Measurements from ENCODE around the gene PLA2G3. TPM values are rescaled to one million over a fixed set of nuclear protein-coding genes. Genes with fewer than 3 reads are reported as not detected.

The PLA2G3 gene
- total and polyA plus RNA-seq, 2 of the 8 experiments (the other 6 are each of a cell fraction or from before 2014, with no cell fraction given), result 18.1 to 25.9 TPM

DNA sequence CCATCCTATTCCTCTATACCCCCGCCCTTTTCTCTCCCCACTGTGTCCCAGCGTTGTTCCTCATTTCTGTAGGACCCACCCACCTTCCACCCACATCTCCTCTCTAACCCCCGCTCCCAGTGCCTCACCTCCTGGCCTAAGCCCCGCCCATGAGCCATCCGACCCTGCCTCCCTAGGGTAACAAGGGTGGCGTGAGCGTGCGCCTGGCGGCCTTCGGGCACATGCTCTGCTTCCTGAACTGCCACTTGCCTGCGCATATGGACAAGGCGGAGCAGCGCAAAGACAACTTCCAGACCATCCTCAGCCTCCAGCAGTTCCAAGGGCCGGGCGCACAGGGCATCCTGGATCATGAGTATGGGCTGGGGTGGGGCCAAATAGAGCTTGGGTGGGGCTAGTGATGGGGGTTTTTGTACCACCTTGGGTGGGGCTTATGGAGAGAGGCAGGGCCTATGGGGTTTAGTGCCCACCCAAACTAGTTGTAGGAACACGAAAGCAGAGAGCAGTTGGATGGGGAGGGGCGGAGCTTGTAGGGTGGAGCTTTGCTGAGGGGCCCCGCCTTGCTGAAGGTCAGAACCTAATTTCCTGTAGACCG, 13.0 kb downstream of the PLA2G3 start:
- H2BK12ac ChIP-seq (ENCODE audit: low read depth, low read length), result peak overlapping the region; percentile 87; the same call in 1 of the 2 replicates
- H3K23ac ChIP-seq (ENCODE audit: insufficient read length), result no peak overlapping the region
- no peak overlapping the region for H3K56ac ChIP-seq (replicated peaks; ENCODE audit: insufficient read length, low read depth, low read length)
- no peak overlapping the region for H2AK5ac ChIP-seq (ENCODE audit: low read depth, low read length)
- peak overlapping the region in 2 of 4 experiments; percentile 2 to 6; a peak in 2 of 8 replicates for H3K4me3 ChIP-seq (ENCODE audit: extremely low read depth in 1 of 4, insufficient read depth in 2 of 4, low read depth in 3 of 4, low read length in 4 of 4)
- no peak overlapping the region for H3K4ac ChIP-seq (replicated peaks; ENCODE audit: insufficient read length, low read depth, low read length)
- no peak overlapping the region for H2BK20ac ChIP-seq (ENCODE audit: low read length)
- no peak overlapping the region for H3K27ac ChIP-seq (ENCODE audit: low read depth, low read length)
- no peak overlapping the region for H3K9ac ChIP-seq (replicated peaks in 1 of 4; ENCODE audit: extremely low read depth in 1 of 4, low read depth in 3 of 4, low read length in 3 of 4)
- no peaks in the 10 kb centered on the region for H3K79me1 ChIP-seq (ENCODE audit: low read depth, low read length)
- no peaks in the 10 kb centered on the region; the same call in 1 of the 2 replicates for H3K23me2 ChIP-seq (ENCODE audit: low read depth, low read length)
- 72 to 100% methylated on average over 1 to 11 of the region's 19 CpGs for WGBS, 2 experiments (ENCODE audit: extremely low coverage in 1 of 2, insufficient coverage in 1 of 2, insufficient read length in 1 of 2, insufficient replicate concordance in 2 of 2, low coverage in 1 of 2, low lambda C conversion rate in 2 of 2, missing lambda C conversion rate in 1 of 2)
- H2AFZ ChIP-seq (ENCODE audit: low read length), result no peak overlapping the region
- ChIA-PET POLR2A (ENCODE audit: partially characterized antibody) (interaction anchor here (0.6 to 1.5 kb wide), 4 partner anchors 15 to 29 kb away, joined by 3 to 4 read pairs (median 4); no protein-coding TSS in a partner anchor), CTCF (ENCODE audit: partially characterized antibody) (interaction anchor here (0.8 to 2.7 kb wide), 9 partner anchors 8 to 236 kb away, joined by 3 to 23 read pairs (median 5); partner anchors contain the start of genes PLA2G3 and SELENOM)
- H3K14ac ChIP-seq (ENCODE audit: insufficient read length), result no peak overlapping the region
- no peaks in the 10 kb centered on the region for H3K36me3 ChIP-seq (ENCODE audit: control insufficient read depth in 2 of 4, insufficient read depth in 4 of 4, low read length in 3 of 4)
- no peaks in the 10 kb centered on the region for H3K9me3 ChIP-seq (ENCODE audit: insufficient read depth in 2 of 2, low read depth in 1 of 2, low read length in 1 of 2)
- H2BK5ac ChIP-seq (ENCODE audit: low read depth, low read length), result peak overlapping the region; percentile 84; the same call in 1 of the 2 replicates
- no peaks in the 10 kb centered on the region for H4K20me1 ChIP-seq (replicated peaks in 1 of 2; ENCODE audit: control insufficient read depth in 1 of 2, insufficient read depth in 2 of 2, low read length in 2 of 2)
- no peak overlapping the region for H2BK120ac ChIP-seq (replicated peaks; ENCODE audit: low read depth, low read length)
- no peak overlapping the region for H4K8ac ChIP-seq (ENCODE audit: extremely low read depth, insufficient read depth, low read length)
- H3K79me2 ChIP-seq (ENCODE audit: control insufficient read depth in 1 of 2, insufficient read depth in 2 of 2, low read length in 2 of 2), result no peaks in the 10 kb centered on the region
- no peak overlapping the region for H4K91ac ChIP-seq (replicated peaks; ENCODE audit: insufficient read length, low read length)
- peak overlapping the region; percentile 30 to 57; a peak in 3 of 4 replicates for H3K4me2 ChIP-seq (ENCODE audit: insufficient read depth in 1 of 2, low read depth in 2 of 2, low read length in 2 of 2)
- peak in 1 of 2 experiments; percentile 71 for DNase-seq (ENCODE audit: low read depth in 1 of 2, low spot score in 2 of 2)
- no peaks in the 10 kb centered on the region for H3K27me3 ChIP-seq (replicated peaks in 1 of 4; ENCODE audit: control insufficient read depth in 3 of 4, extremely low read depth in 1 of 4, insufficient read depth in 3 of 4, low read length in 3 of 4)
- H3K18ac ChIP-seq (ENCODE audit: extremely low read depth, low read length), result peak overlapping the region; percentile 93
- peak overlapping the region; percentile 97 for H2BK15ac ChIP-seq (ENCODE audit: low read length)
- TF ChIP-seq, protein P1, sequence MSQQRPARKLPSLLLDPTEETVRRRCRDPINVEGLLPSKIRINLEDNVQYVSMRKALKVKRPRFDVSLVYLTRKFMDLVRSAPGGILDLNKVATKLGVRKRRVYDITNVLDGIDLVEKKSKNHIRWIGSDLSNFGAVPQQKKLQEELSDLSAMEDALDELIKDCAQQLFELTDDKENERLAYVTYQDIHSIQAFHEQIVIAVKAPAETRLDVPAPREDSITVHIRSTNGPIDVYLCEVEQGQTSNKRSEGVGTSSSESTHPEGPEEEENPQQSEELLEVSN (IDR thresholded peaks at IDR 0.05), result peak; percentile 58
- no peak for TF ChIP-seq CHD1 (IDR thresholded peaks at IDR 0.05; ENCODE audit: low read depth, low read length)
- no peak for TF ChIP-seq JUND (IDR thresholded peaks at IDR 0.05; ENCODE audit: low read length)
- TF ChIP-seq, protein P2, sequence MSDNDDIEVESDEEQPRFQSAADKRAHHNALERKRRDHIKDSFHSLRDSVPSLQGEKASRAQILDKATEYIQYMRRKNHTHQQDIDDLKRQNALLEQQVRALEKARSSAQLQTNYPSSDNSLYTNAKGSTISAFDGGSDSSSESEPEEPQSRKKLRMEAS (IDR thresholded peaks at IDR 0.05), result peak; percentile 90
- no peak for TF ChIP-seq GABPA (IDR thresholded peaks at IDR 0.05; ENCODE audit: borderline replicate concordance, insufficient read depth, low read length)
- no peak overlapping the region for H4K5ac ChIP-seq (ENCODE audit: insufficient read length, low read depth, low read length)
- peaks cover 0 to 29% (median 12%) of the 10 kb centered on the region in 4 experiments; a peak in 6 of 7 replicates for H3K4me1 ChIP-seq (replicated peaks in 1 of 4; ENCODE audit: control insufficient read depth in 3 of 4, insufficient read depth in 4 of 4, low read length in 3 of 4)
- no peak for FAIRE-seq

Measured in H1 (cell line).